ENCODE data around the gene HOATZ. TPM values are rescaled to one million over a fixed set of nuclear protein-coding genes. Genes with fewer than 3 reads are reported as not detected.

Gene HOATZ
- total RNA-seq, 1 experiment from 2014 or later = not detected

DNA sequence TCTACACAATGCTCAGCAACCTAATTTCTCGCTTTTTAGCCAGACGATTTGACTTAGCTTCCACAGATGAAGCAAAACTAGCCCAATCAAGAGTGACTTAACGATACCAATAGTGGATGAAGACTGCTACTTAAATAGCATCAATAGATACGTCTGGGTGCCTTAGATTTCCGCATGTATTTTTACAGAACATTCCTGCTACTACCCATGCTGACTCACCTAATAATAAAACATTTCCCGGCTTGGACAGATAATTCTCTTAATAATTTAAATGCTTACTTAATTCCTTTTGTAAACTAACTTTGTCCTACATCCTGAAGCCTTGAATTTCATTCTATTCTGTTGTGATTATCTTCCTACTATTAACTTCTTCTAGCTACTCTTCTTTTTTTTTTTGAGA is 20.7 kb downstream of the HOATZ start:
- no peaks in the 10 kb centered on the region for H3K27me3 ChIP-seq (ENCODE audit: low read length)
- 0 out of 2 replicates have a peak overlapping the region, but pooled peaks have one; percentile 1 for H3K9ac ChIP-seq (ENCODE audit: low read length)
- intact Hi-C loops (cut with micrococcal nuclease) = loop anchor here (10.0 kb wide), 1 partner anchor 330 kb away; no protein-coding TSS in a partner anchor
- ATAC-seq (peak; percentile 35), DNase-seq (peak; percentile 74)
- H3K4me1 ChIP-seq (ENCODE audit: insufficient read depth, low read length) = peaks cover 68% of the 10 kb centered on the region
- H3F3A ChIP-seq (ENCODE audit: low read length, unreplicated experiment) = peaks cover 10% of the 10 kb centered on the region
- peak overlapping the region; percentile 71 for H3K4me2 ChIP-seq (ENCODE audit: low read length)
- H3K9me3 ChIP-seq (ENCODE audit: low read length) = no peaks in the 10 kb centered on the region
- H2AFZ ChIP-seq (ENCODE audit: low read length) = peak overlapping the region; percentile 45
- H3K79me2 ChIP-seq (ENCODE audit: low read length) = no peaks in the 10 kb centered on the region
- peak overlapping the region; percentile 17; the same call in 1 of the 2 replicates for H3K4me3 ChIP-seq (ENCODE audit: low read length)
- BruUV-seq (replicated peaks) = no TSS peak
- H3K36me3 ChIP-seq (ENCODE audit: low read depth, low read length) = no peaks in the 10 kb centered on the region
- peak overlapping the region; percentile 20 for H3K27ac ChIP-seq (ENCODE audit: low read length)
- ChIA-PET CTCF (no interaction called here), POLR2A (ENCODE audit: unreplicated experiment) (no interaction called here)
- no peaks in the 10 kb centered on the region for H4K20me1 ChIP-seq (ENCODE audit: low read length)
- no peaks in the 10 kb centered on the region for H3K9me2 ChIP-seq (replicated peaks; ENCODE audit: low read length)
- TF ChIP-seq EZH2 (IDR thresholded peaks at IDR 0.05; ENCODE audit: low read length, unreplicated experiment) (no peak), EZH2phosphoT487 (IDR thresholded peaks at IDR 0.05; ENCODE audit: borderline replicate concordance, low read length) (no peak)
- TF ChIP-seq, protein P1, sequence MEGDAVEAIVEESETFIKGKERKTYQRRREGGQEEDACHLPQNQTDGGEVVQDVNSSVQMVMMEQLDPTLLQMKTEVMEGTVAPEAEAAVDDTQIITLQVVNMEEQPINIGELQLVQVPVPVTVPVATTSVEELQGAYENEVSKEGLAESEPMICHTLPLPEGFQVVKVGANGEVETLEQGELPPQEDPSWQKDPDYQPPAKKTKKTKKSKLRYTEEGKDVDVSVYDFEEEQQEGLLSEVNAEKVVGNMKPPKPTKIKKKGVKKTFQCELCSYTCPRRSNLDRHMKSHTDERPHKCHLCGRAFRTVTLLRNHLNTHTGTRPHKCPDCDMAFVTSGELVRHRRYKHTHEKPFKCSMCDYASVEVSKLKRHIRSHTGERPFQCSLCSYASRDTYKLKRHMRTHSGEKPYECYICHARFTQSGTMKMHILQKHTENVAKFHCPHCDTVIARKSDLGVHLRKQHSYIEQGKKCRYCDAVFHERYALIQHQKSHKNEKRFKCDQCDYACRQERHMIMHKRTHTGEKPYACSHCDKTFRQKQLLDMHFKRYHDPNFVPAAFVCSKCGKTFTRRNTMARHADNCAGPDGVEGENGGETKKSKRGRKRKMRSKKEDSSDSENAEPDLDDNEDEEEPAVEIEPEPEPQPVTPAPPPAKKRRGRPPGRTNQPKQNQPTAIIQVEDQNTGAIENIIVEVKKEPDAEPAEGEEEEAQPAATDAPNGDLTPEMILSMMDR (conservative IDR thresholded peaks at IDR 0.05; ENCODE audit: low read depth, low read length) = no peak

DNA sequence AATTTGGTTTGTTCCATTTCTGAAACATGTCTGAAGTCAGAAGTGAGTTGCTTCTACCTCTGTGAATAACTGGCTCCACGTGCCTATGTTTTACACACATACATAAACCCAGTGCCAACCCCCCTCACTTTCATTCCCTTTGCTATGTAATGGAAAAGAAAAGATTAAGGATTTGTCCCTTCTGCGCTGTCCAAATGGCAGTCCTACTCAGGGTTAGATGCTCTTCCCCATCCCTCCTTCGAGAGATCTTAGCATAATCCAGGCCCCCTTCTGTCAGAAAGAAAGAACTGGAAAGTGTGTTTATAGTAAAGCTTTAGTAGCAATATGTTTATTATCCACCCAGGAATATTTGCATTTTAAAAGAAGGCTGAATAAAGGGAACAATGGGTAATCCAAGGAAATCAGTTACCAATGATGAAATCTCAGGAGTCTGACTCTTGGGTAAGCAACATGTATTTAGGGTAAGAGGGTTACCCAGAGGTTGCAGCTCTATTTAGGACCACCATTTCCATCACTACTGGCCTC is 22.8 kb downstream of the HOATZ start:
- Histone ChIP-seq H3K4me2 (ENCODE audit: low read length) (no peak overlapping the region), H3K79me2 (ENCODE audit: low read length) (no peaks in the 10 kb centered on the region), H3K9ac (ENCODE audit: low read length) (no peak overlapping the region), H3K27me3 (ENCODE audit: low read length) (no peaks in the 10 kb centered on the region), H2AFZ (ENCODE audit: low read length) (no peak overlapping the region), H3K4me3 (ENCODE audit: low read length) (no peak overlapping the region), H3K9me3 (ENCODE audit: low read length) (no peaks in the 10 kb centered on the region), H3K9me2 (replicated peaks; ENCODE audit: low read length) (no peaks in the 10 kb centered on the region), H3K27ac (ENCODE audit: low read length) (no peak overlapping the region), H3K36me3 (ENCODE audit: low read depth, low read length) (no peaks in the 10 kb centered on the region), H3F3A (ENCODE audit: low read length, unreplicated experiment) (no peaks in the 10 kb centered on the region), H4K20me1 (ENCODE audit: low read length) (no peaks in the 10 kb centered on the region), H3K4me1 (ENCODE audit: insufficient read depth, low read length) (peaks cover 49% of the 10 kb centered on the region)
- ATAC-seq (no peak), DNase-seq (no peak)
- CTCF ChIA-PET = no interaction called here
- intact Hi-C loops (cut with micrococcal nuclease) = loop anchor here (10.0 kb wide), 1 partner anchor 333 kb away; no protein-coding TSS in a partner anchor
- no TSS peak for BruUV-seq (replicated peaks)
- TF ChIP-seq, protein P1 (conservative IDR thresholded peaks at IDR 0.05; ENCODE audit: low read depth, low read length) = no peak
- TF ChIP-seq EZH2 (IDR thresholded peaks at IDR 0.05; ENCODE audit: low read length, unreplicated experiment) (no peak), EZH2phosphoT487 (IDR thresholded peaks at IDR 0.05; ENCODE audit: borderline replicate concordance, low read length) (no peak)
- POLR2A ChIA-PET (ENCODE audit: unreplicated experiment) = no interaction called here

DNA sequence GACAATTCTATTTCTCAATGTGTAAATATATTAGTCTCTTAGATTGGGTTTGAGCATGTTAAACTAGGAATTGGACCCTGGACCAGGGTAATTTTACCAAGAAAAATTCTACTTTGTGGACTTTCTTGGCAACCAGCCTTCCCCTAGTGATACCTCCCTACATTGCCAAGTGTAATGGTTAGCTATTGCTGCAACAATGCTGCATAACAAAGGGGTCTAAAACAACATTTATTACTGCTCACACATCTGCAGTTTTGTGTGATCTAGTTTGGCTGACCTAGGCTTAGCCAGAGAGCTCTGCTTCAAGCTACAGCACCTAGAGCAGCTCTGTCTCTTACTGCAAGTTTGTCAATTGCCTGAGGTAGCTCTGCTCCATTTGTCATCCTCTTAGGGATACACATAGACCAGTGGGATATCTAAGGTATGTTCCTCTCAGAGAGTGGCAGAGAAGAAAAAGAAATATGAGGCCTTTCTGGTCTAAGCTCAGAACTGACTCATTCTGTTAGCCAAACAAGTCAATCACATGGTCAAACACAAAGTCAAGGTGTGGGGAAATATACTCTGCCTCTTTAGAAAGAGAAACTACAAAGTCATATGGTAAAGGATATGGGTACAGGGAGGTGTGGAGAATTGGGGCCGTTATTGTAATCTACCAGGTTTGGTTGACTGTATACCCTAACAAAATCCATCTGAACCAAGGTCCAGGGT is 24.0 kb downstream of the HOATZ start:
- Histone ChIP-seq H2AFZ (ENCODE audit: low read length) (0 out of 2 replicates have a peak overlapping the region, but pooled peaks have one; percentile 3), H3K36me3 (ENCODE audit: low read depth, low read length) (no peaks in the 10 kb centered on the region), H3K27me3 (ENCODE audit: low read length) (no peaks in the 10 kb centered on the region), H4K20me1 (ENCODE audit: low read length) (no peaks in the 10 kb centered on the region), H3K9me3 (ENCODE audit: low read length) (no peaks in the 10 kb centered on the region), H3F3A (ENCODE audit: low read length, unreplicated experiment) (no peaks in the 10 kb centered on the region), H3K9ac (ENCODE audit: low read length) (no peak overlapping the region), H3K27ac (ENCODE audit: low read length) (peak overlapping the region; percentile 34), H3K4me2 (ENCODE audit: low read length) (peak overlapping the region; percentile 27), H3K9me2 (replicated peaks; ENCODE audit: low read length) (no peaks in the 10 kb centered on the region), H3K4me3 (ENCODE audit: low read length) (no peak overlapping the region), H3K4me1 (ENCODE audit: insufficient read depth, low read length) (peaks cover 45% of the 10 kb centered on the region), H3K79me2 (ENCODE audit: low read length) (no peaks in the 10 kb centered on the region)
- DNase-seq (peak; percentile 90), ATAC-seq (peak; percentile 83)
- TF ChIP-seq, protein P1 (conservative IDR thresholded peaks at IDR 0.05; ENCODE audit: low read depth, low read length) = no peak
- TF ChIP-seq EZH2 (IDR thresholded peaks at IDR 0.05; ENCODE audit: low read length, unreplicated experiment) (no peak), EZH2phosphoT487 (IDR thresholded peaks at IDR 0.05; ENCODE audit: borderline replicate concordance, low read length) (no peak)
- intact Hi-C loops (cut with micrococcal nuclease) = loop anchor here (1.0 to 10.0 kb wide), 2 partner anchors 16 to 334 kb away; no protein-coding TSS in a partner anchor
- CTCF ChIA-PET = interaction anchor here (1.2 kb wide), 1 partner anchor 16 kb away, joined by 4 read pairs; no protein-coding TSS in a partner anchor
- POLR2A ChIA-PET (ENCODE audit: unreplicated experiment) = no interaction called here
- BruUV-seq (replicated peaks) = no TSS peak

All from PC-3 (cell line).